Amniotic stem cell (primary cell): ENCODE data around the gene ALKBH7.
"Not testable (repeated sequence)": the region's sequence is repeated elsewhere in the genome, so short reads cannot be mapped to it uniquely, and the experiment has no call there.

Source experiments
- DNase-seq: peaks from one replicate; lab custom pipeline; 2025; lab: John Stamatoyannopoulos, UW

Gene ALKBH7

DNA sequence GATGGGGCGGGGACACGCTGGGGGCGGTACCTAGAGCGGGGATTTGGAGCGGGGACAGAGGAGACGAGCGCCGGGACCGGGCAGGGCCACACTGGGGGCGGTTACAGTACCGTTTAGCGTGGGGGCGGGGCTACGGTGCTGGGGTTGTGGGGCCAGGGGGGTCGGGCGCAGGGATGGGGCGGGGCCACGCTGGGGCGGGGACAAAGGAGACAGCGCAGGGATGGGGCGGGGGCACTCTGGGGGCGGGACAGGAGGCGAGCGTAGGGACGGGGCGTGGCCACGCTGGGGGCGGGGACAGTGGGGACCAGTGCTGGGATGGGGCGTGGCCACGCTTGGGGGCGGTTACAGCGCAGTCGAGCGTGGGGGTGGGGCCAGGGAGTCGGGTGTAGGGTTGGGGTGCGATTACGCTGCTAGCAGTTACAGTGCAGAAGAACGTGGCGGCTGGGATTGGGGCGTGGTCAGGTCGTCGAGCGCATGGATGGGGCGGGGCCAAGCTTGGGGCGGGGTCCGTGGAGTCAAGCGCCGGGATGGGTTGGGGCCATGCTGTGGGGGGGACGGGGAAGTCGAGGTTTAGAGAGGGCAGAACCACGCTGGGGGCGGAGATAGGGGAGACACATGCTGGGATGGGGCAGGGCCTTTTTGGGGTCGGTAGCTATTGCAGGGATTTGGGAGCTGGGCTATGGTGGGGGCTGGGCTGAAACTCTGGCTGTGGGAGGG, 660 bp downstream of the ALKBH7 start:
- peak; percentile 98 for DNase-seq

DNA sequence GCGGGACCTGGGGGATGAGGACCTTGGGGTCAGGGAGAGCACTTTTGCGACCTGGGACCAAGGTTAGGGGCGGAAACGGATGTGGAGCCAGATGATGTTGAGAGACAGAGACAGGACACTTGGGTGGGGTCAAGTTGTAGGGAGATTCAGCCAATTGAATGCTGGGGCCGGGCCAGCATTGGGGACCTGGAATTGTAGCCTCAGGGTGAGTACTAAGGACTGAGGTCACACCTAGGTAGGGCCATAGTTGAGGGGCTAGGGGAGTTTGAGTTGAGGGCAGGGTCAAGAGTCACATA, 1.2 kb downstream of the ALKBH7 start:
- DNase-seq, result no peak

DNA sequence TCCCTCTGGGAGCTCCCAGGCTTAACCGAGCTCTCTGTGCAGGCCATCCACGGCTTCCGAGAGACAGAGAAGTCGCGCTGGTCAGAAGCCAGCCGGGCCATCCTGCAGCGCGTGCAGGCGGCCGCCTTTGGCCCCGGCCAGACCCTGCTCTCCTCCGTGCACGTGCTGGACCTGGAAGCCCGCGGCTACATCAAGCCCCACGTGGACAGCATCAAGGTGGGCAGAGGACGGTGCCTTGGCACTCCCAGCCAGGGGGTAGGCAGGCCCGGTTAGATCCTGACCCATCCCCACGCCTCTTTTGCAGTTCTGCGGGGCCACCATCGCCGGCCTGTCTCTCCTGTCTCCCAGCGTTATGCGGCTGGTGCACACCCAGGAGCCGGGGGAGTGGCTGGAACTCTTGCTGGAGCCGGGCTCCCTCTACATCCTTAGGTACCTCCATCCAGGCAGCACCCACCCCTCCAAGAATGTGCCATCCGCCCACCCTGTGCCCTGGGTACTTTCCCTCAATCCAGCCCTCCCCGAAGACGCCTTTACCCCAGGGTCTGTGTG, 1.6 kb downstream of the ALKBH7 start:
- DNase-seq, result no peak

DNA sequence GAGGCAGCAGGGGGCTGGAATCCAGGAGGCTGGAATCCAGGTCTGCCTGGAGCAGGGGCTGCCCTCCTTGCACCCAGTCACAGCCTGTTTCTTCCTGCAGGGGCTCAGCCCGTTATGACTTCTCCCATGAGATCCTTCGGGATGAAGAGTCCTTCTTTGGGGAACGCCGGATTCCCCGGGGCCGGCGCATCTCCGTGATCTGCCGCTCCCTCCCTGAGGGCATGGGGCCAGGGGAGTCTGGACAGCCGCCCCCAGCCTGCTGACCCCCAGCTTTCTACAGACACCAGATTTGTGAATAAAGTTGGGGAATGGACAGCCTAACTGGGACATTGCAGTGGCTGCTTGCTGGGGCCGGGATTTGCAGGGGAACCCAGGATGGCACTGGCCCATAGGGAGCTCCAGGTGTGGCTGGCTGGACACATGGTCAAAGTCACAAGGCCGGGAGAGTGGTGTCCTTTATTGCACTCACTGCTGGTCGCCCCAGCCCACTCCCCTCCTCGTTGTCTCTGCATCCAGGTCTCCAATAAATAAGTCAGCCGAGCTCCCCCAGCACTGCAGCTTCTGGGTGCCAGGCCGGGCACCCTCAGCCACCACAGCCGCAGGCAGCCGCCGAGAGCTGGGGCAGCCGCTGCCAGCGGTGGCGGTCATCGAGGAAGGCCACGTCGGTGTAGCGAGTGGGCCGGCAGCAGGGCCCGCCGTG, 2.3 kb downstream of the ALKBH7 start:
- DNase-seq, result no peak

DNA sequence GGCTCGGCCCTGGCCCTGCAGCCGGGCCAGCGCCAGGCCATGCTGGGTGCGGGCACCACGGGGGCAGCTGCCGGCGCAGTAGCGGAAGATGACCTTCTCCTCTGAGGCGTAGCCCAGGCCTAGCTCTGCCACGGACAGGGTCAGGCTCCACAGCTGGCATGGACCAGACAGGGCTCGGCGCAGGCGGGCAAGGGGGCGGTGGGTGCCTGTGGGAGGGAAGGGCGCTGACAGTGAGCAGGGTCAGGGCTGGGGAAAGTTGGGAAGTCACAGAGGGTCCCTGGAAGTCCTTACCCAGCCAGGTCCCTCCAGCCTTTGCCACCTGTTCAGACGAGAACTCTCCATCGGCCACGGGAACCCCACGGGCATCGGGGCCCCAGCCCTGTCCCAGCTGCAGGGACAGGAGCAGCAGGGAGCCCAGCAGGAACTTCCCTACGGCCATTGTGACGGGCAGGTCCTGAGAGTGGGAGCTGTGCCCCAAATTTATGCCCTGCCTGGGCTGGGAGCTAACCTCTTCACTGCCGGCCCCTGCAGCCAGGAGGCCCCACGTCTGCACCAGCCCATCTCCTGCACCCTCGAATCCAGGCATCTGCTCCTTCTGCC, 2.9 kb downstream of the ALKBH7 start, which contains the start of gene PSPN:
PSPN (minus strand) TSS at position 523 of the 600 bp plus-strand sequence; CDS start at position 439, 84 bp downstream.
- DNase-seq, result no peak

DNA sequence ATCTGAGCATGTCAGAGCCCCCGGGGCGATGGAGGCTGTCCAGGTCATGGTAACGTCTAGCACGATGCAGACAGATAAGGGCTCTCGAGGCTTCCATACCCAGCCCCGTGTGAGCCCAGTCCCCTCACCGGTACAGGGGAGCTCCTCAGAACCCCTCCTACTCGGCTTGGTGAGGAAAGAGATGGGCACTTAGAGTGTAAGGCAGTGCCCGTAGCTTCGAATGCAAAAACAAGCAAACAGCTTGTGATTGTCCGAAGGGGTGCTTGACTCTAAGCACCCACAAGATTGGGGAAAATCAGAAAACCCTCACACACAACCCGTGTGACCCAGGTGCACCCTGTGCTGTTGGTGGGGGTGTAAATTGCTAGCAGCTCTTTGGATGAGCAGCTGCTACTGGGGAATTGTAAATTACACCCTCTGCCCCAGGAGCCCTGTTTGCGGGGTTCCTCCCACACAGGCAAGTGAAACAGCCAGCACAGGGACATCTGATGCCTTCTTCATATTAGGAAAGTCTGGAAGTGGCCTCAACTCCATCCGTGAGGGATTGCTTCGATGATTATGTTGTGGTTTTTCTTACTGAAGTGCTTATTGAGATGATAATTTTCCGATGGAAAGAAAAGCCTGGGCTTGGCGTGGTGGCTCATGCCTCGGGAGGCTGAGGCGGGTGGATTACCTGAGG, 4.1 kb downstream of the ALKBH7 start:
- DNase-seq, result no peak

DNA sequence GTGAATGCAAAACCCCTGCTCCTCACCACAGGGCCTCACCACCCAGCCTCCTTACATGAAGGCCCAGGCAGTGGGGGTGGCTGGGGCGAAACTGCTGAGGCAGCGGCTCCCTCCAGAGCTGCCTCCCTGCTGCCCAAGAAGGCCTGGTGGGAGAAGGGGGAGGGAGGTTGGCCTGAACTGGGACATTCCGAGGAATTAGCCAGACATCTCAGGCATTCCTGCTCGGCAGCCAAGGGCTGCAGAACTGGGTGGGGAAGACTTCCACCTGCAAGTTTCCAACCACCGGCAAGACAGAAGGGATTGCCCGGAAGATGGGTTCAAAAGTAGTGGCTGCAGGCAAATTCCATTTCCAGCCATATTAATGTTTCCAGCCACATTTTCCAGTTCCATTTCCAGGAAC, 5.4 kb downstream of the ALKBH7 start:
- DNase-seq, result no peak

DNA sequence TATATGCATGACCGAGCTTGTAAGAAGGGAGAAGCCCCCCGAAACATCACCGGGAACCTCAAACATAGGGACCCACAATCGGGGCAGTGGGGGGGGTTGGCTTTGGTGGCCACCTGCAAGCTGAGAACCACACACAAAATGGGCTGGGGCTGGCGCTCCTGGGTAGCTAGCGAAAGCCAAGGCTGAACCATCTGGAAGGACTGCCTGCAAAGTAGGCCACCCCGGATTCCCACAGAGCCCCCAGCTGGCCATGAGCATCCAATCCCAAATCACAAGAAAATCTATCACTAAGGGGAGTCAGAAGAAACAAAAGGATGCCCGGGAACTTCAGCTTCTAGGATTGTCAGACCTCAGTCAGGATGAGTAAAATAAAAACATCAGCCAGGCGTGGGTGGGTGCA, 5.9 kb downstream of the ALKBH7 start:
- no peak for DNase-seq

DNA sequence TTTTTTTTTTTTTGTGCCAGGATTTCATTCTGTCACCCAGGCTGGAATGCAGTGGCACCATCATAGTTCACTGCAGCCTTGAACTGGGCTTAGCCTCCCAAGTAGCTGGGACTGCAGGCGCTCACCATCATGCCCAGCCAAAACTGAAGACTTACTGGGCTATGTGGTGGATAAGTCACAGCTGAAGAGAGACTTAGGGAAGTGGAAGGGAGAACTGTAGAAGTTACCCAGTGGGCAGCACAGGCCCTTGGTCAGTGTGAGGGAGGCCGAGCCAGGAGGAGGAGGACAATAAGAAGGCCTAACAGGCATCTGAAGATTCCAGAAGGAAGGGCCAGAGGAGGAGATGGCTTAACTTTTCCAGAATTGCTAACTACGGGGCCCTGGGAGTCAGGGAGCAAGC, 7.2 kb downstream of the ALKBH7 start:
- DNase-seq, result no peak

DNA sequence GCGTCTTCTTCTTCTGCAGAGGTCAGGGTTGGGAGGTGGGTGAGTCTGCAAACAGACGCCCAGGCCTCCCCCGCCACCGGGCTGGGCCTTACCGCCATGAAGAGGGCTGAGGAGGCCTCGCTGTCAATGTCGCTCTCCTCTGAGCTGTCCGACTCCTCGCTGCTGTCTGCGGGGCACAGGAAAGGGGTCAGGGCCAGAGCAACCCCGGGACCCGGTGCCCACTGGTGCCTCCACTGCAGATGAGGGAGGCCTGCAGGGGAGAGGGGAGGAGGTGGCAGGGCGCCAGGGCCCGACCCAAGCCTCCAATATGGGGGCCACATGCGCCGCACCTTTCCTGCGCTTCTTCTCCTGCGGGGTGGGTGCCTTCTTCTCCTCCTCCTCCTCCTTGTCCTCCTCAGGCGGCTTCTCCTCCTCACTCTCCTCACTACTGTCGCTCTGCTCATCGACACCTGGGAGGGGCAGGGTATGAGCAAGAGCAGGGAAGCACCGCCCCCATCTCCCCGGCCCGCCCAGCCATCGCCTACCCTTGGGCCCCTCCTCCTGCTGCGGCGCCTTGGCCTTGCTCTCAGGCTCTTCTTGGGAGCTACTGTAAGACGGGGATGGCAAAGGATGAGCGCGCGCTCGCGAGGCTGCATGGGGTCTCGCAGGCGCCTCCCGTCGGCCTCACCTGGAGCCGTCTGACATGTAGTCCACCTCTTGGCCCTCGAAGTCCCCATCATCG, 8.6 kb downstream of the ALKBH7 start:
- no peak for DNase-seq

DNA sequence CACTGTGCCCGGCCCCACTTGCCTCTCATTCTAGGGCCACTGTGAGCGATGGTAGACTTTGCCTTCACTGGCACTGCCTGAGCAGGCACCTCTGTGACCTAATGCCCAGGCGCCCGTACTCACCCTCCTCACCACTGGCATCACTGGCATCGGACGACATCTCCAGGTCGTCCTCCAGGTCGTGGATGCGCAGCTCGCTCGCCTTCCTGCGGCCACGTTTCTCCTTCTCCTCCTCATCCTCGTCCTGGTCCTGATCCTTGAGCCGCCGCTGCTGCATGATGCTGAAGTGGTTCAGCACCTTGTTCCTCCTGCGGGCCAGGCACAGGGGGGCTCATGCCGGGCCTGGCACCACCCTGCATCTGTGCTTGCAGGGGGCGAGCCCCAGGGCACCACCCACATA, 10.6 kb downstream of the ALKBH7 start:
- DNase-seq, result no peak

DNA sequence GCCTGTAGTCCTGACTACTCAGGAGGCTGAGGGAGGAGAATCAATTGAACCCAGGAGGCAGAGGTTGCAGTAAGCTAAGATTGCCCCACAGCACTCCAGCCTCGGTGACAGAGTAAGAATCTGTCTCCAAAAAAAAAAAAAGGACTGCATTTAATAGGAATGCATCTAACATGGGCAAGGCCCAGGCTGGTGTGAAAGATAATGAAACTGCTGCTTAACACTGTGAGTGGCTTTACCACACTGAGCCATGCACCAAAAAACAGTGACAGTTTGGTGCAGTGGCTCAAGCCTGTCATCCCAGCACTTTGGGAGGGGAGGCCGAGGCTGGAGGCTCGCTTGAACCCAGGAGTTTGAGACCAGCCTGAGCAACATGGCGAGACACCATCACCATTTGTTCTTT, 11.8 kb downstream of the ALKBH7 start:
- no peak for DNase-seq

DNA sequence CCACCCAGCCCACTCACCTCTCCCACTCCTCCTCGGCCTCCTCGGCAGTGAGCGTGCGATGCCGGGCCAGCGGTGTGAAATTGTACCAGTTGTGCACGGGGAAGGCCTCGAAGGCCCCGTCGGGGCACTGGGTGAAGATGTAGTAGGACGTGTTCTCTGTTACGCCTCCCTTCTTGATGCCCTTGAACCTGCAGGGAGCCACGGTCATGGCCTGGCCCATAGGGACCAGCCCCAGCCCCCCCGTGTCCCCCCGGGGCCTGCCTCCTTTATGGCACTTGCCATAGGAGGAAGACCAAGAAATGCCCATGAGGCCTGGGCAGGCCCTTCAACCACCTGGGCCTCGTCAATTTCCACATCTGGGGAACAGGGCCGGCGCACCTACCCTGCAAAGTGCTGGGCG, 14.8 kb downstream of the ALKBH7 start:
- no peak for DNase-seq

DNA sequence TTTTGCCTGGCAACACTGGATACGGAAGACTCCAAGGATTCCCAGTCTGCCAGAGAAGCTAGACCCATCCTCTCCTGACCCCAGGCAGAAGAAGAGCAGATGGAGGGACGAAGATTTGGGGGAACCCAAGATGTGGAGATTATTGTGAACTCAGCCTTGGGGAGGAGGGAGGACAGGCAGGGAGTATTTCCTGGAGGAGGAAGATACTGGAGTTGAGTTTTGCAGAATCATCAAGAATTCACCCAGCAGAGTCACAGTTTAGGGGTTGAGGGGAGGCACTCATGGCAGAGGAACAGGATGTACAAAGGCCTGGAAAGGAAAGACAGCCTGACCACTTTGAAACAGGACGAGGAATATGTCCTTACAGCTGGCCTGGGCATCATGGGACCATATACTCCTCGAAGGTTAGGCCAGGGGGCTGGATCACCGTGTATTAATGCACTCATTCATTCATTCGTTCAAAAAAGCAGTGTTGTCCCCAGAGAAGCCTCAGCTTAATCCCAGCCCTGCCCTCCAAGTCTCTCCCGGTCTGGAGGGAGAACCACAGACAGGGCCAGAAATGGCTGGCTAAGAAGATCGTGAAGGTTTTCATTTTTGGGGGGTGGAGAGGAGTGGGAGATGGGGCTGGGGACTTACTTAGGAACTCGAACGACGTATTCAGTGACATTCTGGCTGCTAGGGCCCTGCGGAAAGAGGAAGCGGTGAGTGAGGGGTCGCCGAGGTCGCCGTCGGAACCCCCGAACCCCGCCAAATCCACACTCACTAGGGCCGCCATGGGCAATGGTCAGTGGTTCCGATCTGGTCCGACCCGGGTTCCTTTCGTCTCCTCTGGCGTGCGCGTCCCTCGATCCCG, 19.9 kb downstream of the ALKBH7 start:
- no peak for DNase-seq

DNA sequence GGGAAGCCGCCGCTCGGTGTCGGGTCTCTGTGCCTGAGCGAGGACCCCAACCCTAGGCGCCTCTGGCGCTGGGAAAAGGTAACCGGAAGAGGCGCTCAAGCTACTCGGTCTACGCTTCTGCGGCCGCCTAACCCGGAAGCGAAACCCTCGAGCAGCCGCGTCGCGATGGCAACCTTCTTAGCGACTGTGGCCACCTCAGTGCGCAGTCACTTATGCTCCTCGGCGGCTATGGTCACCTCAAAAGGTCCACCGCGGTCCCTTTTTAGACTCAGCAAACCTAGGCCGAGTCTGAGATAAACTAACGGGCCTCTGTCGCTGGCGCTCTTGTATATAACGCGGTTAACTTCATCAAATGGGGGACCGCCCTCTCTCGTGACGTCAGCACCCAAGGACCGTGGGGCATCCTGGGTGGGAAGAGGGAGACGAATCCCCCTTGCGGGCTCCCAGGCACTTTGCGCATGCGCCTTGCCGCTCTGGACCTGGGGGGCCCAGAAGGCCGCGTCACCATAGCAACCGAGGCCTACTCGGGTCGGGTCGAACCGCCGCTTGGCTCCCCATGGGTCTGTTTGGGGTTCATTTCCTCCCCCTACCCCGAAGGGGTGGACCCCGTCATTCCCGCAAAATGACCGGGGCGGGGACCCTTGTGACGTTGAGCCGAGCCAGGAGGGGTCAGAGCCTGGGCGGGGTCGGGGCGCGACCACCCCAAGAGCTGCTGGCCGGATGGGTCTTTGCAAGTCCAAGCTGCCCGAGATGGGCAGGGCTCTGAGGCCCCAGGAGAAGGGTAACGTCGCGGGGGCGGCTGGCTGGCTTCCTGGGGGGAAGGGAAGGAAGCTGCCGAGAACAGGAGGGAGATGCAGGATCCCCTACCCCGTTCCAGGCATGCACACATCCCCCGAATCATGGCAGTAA, 20.7 kb downstream of the ALKBH7 start, which contains the start of gene GTF2F1:
GTF2F1 (minus strand) TSS at position 91 of the 909 bp plus-strand sequence. CDS start 169 bp downstream, outside the sequence.
- peak; percentile 93 for DNase-seq

DNA sequence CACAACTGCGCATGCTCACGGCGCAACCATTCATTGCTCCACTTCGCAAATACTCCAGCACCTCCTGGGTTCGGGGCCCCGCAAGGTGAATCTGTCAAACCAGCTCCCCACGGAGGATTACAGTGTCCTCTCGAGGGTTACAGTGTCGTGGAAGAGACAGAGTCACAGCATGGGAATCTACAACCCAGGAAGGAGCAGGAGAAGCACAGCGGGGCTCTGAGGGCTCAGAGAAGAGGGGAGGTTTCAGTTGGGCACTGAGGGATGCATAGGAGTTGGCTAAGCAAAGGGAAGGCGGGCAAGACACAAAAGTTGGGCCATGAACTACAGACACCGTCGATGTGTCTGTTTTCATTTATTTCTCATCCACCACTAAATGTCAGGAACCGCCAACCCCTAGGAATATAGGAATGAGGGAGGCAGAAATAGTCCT, 21.4 kb downstream of the ALKBH7 start:
- DNase-seq, result no peak

DNA sequence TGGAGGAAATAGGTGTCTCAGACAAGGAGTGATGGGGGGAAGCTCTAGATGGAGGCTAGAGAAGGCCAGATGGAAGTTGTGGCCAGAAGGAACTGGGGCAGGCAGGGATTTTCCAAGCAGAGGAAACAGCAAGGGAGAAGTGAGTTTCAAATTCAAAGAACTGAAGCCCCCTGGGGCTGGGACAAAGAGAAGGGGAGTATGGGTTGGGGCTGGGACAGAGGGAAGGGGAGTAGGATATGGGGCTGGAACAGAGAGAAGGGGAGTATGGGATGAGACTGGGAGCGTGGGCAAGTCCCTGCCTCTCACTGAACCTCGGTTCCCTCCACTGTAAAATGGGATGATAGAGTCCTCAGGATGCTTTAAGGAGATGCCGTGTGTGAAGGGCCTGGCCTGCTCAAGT, 22.2 kb downstream of the ALKBH7 start:
- no peak for DNase-seq

DNA sequence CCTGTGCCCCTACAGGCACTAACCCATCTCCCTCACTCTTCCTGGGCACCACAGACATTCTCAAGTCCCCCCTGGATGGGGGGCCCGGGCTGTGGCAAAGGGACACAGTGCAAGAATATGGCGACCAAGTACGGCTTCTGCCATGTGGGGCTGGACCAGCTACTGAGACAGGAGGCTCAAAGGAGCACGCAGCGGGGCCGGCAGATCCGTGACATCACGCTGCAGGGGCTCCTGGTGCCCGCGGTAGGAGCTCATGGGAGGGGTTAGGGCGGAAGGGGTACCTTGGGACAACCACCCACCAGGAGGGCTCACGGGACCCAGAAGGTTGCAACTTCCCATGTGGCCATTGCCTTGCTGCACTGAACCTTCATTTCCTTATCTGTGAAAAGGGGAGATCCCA, 23.7 kb downstream of the ALKBH7 start:
- DNase-seq, result no peak

DNA sequence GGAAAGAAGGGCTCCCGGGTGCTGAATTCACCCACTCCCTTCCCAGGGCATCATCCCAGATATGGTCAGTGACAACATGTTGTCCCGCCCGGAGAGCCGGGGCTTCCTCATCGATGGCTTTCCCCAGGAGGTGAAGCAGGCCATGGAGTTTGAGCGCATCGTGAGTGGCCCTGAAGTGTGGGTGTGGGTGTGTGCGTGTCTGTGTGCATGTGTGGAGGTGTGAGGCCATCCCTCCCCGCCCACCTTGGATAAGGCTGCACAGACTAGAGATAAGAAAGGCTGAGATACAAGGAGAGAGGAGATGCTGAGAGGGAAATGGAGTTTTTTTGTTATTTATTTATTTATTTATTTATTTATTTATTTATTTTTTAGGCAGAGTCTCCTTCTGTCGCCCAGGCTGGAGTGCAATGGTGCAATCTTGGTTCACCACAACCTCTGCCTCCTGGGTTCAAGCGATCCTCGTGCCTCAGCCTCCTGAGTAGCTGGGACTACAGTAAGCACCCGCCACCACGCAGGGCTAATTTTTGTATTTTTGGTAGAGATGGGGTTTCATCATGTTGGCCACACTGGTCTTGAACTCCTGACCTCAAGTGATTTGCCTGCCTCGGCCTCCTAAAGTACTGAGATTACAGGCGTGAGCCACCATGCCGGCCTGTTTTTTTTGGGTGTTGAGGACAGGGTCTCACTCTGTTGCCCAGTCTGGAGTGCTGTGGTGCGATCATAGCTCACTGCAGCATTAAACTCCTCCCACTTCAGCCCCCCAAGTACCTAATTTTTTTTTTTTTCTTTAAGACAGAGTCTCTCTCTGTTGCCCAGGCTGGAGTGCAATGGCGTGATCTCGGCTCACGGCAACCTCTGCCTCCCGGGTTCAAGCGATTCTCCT, 27.7 kb downstream of the ALKBH7 start:
- DNase-seq, result not testable (repeated sequence)
